HUES48 (cell line): ENCODE results near the gene PRKCE.

Experiments used
- H3K27ac ChIP-seq: one replicate; pipeline ENCODE4 v1.7.0; 2013; ENCODE audit warnings: low read depth, low read length, inconsistent platforms
- H3K27me3 ChIP-seq: 2 replicates; pipeline ENCODE4 v1.6.1; 2013; ENCODE audit warnings: mild to moderate bottlenecking, low read length; ENCODE audit not compliant: control insufficient read depth, insufficient read depth
- H3K36me3 ChIP-seq: 2 replicates; pipeline ENCODE4 v1.6.1; 2013; ENCODE audit warnings: low read length; ENCODE audit not compliant: control insufficient read depth, insufficient read depth
- H3K4me1 ChIP-seq: 2 replicates; pipeline ENCODE4 v1.6.1; 2013; ENCODE audit warnings: mild to moderate bottlenecking, low read length; ENCODE audit not compliant: control insufficient read depth, insufficient read depth
- H3K4me3 ChIP-seq: 2 replicates; pipeline ENCODE4 v1.5.1; 2013; ENCODE audit warnings: mild to moderate bottlenecking, low read depth, low read length
- H3K9ac ChIP-seq: 2 replicates; pipeline ENCODE4 v1.6.1; 2013; ENCODE audit warnings: mild to moderate bottlenecking, low read depth, low read length, moderate library complexity
- H3K9me3 ChIP-seq: 2 replicates; pipeline ENCODE4 v1.6.1; 2013; ENCODE audit warnings: low read length; ENCODE audit not compliant: control insufficient read depth, insufficient read depth

Gene PRKCE

DNA sequence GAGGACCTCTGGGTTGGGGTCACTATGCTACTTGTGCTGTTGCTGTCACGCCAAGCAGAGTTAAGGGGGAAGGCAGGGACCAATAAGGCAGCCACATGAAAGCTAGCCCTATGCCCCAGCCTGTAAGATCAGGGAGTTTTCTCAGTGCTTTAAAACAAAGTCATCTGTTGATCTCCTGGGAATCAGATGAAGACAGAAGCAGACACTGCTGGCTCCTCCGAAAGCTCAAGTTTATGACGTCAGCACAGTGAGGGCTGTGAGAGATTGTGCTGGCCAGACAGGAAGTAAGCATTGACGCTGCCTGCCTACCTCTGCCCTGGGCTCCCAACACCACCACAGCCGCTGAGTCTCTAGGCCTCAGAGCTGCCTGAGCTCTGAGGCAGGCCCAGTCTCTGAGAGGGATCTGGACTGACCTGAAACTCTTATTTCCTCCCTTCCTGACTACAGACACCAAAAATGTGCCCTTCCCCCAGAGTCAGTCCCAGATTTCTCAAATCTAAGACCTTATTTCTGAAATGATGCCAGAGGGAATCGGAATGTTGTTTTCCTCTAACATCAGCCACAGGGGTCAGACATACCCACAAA lies 527.7 kb downstream of the PRKCE start:
- no peaks in the 10 kb centered on the region for H3K9me3 ChIP-seq
- no peak overlapping the region for H3K9ac ChIP-seq
- H3K36me3 ChIP-seq: no peaks in the 10 kb centered on the region
- no peaks in the 10 kb centered on the region for H3K4me1 ChIP-seq
- H3K4me3 ChIP-seq: no peak overlapping the region
- no peak overlapping the region for H3K27ac ChIP-seq
- H3K27me3 ChIP-seq: no peaks in the 10 kb centered on the region

DNA sequence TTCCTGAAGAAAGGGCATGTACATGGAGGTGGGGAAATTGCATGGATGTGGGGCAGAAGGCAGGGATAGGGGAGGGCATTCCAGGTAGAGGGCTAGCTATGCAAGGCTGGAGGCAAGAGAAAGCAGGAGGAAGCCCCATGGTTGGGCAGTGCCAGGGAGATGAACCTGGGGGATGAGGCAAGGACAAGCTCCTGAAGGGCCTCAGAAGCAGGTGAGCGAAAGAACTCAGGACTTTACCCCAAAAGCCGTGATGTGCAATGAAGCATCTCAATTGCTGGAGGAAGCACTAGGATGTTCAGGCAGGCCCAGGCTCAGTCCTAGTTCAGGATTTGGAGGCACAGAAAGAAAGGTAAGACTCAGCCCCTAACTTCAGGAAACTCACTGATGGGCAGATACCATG lies 528.7 kb downstream of the PRKCE start:
- Histone ChIP-seq H3K9ac (no peak overlapping the region), H3K4me1 (no peaks in the 10 kb centered on the region), H3K4me3 (no peak overlapping the region), H3K27me3 (no peaks in the 10 kb centered on the region), H3K36me3 (no peaks in the 10 kb centered on the region), H3K9me3 (no peaks in the 10 kb centered on the region), H3K27ac (no peak overlapping the region)

DNA sequence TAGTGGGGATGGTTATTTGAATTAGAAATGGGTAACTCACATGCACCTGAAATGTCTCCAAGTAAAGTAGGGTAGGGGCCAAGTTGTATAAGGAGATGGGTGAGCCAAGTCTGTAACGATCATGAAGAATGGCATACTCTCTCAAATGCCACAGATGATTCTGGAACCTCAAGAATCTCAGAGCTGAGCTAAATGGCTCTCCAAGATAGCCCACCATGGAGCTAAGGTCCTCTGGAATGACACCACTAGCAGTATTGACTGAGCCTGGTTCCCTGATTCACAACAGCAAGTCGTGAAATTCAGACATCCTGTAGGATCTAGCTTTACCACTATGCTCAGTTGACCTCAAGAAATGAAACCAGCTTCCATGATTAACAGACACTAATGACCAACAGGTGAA lies 529.8 kb downstream of the PRKCE start:
- Histone ChIP-seq H3K9me3 (no peaks in the 10 kb centered on the region), H3K36me3 (no peaks in the 10 kb centered on the region), H3K4me3 (no peak overlapping the region), H3K9ac (no peak overlapping the region), H3K27ac (no peak overlapping the region), H3K4me1 (no peaks in the 10 kb centered on the region), H3K27me3 (no peaks in the 10 kb centered on the region)

DNA sequence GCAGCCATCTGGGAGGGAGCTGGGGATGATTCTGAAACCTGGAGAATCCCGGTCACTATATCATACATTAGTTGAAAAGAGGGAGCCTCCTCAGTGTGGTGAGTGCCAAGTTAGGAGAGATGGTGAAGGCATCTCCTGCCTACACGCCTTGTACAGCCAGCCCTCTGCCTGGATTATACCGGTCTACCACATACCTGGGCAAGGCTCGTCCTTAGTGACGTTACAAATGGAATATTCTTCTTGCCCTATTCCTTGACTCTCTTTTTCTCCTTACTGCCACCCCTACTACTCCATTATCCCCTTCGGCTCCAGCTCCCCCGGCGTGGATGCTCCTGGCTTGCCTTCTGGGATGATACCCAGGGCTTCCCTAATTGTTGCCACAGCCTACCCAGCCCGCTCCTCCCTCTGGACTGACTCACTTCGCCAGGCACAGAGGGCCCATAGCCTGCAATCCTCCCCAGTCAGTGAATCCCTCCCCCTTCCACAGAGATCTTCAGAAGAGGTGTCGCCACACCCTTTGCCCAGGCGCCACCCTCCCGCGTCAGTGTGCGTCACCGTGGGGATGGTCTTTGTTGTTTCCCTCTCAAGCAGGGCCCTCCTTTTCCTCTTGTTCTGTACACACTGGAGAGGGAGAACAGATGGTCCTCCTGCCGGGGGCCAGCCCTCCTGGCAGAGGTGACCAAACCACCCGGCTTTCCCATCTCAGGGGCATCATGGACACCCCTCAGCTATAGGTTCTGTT lies 530.5 kb downstream of the PRKCE start:
- H3K4me1 ChIP-seq: no peaks in the 10 kb centered on the region
- no peak overlapping the region for H3K27ac ChIP-seq
- H3K36me3 ChIP-seq: no peaks in the 10 kb centered on the region
- H3K9ac ChIP-seq: no peak overlapping the region
- no peaks in the 10 kb centered on the region for H3K27me3 ChIP-seq
- H3K4me3 ChIP-seq: no peak overlapping the region
- no peaks in the 10 kb centered on the region for H3K9me3 ChIP-seq

DNA sequence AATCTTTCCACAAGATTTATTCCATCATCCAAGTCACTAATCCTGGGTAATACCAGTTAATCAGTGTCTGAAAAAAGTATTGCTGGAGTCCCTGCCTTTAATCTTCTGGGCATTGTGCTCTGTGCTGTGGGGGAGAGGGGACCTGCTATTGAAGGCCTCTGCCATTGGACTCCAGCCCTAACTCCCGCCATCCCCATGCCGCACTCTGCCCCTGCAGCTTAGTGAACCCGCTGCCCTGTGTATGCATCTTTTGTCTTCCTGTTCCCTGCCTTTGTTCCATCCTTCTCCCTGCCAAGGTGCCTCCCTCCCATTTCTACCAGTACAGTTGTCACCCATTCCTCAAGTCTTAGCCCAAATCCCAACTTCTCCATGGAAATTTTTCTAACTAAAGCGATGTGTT lies 532.0 kb downstream of the PRKCE start:
- Histone ChIP-seq H3K36me3 (no peaks in the 10 kb centered on the region), H3K4me3 (no peak overlapping the region), H3K27me3 (no peaks in the 10 kb centered on the region), H3K4me1 (no peaks in the 10 kb centered on the region), H3K9ac (no peak overlapping the region), H3K27ac (no peak overlapping the region), H3K9me3 (no peaks in the 10 kb centered on the region)

DNA sequence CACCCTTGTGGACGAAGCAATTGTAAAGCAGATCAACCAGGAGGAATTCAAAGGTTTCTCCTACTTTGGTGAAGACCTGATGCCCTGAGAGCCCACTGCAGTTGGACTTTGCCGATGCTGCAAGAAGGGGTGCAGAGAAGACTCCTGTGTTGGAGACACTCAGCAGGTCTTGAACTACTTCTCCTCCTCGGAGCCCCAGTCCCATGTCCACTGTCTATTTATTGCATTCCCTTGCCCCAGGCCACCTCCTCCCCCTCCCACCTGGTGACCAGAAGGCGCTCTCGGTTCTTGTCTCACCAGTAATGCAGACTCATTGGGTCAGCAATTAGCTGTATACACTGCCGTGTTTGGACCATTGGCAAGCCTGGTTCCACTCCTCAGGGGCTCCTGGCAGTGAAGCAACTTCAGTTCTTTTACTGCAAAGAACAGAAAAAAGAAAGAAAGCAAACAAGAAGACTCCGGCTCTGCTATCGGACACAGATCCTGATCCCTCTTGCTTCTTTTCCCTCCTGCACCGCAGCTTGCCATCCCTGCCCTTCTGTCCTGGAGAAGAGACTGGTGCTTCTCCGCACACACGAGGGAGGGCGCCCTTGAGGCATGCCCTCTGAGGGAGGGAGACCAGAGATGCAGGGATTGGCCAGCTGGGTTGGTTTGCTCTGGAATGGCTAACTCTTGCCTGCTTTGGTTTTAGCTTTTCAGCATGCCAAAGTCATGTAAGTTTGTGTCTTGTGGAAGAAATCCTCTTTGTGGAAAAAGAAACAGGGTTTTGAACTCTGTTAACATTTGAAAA lies 533.5 kb downstream of the PRKCE start:
- Histone ChIP-seq H3K4me3 (no peak overlapping the region), H3K9ac (no peak overlapping the region), H3K27me3 (no peaks in the 10 kb centered on the region), H3K36me3 (no peaks in the 10 kb centered on the region), H3K9me3 (no peaks in the 10 kb centered on the region), H3K4me1 (no peaks in the 10 kb centered on the region), H3K27ac (no peak overlapping the region)

DNA sequence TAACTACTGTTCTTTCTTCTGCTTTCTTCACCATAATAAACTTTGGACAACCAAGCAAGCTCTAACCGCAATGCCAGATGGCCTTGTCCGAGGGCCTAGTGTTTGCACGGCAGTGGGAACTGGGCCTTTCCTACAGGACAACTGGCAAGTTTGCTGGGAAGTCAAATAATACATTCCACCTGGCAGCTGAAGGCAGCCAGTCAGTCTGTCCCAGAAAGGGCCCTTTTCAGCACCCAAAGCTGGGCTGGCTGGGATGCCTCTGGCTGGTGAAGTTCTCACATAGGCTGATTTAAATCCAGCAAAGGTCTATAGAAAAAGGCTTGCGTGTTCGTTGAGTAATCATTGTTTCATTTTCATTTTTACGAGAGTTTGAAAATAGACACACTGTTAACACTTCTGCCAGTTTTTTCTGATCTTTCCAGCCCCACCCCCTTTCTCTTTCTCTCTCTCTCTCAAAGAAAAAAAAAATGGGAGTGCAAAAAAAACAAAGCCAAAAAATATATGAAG lies 535.7 kb downstream of the PRKCE start:
- no peaks in the 10 kb centered on the region for H3K9me3 ChIP-seq
- H3K36me3 ChIP-seq: no peaks in the 10 kb centered on the region
- no peaks in the 10 kb centered on the region for H3K27me3 ChIP-seq
- no peak overlapping the region for H3K4me3 ChIP-seq
- no peak overlapping the region for H3K27ac ChIP-seq
- no peaks in the 10 kb centered on the region for H3K4me1 ChIP-seq
- no peak overlapping the region for H3K9ac ChIP-seq

DNA sequence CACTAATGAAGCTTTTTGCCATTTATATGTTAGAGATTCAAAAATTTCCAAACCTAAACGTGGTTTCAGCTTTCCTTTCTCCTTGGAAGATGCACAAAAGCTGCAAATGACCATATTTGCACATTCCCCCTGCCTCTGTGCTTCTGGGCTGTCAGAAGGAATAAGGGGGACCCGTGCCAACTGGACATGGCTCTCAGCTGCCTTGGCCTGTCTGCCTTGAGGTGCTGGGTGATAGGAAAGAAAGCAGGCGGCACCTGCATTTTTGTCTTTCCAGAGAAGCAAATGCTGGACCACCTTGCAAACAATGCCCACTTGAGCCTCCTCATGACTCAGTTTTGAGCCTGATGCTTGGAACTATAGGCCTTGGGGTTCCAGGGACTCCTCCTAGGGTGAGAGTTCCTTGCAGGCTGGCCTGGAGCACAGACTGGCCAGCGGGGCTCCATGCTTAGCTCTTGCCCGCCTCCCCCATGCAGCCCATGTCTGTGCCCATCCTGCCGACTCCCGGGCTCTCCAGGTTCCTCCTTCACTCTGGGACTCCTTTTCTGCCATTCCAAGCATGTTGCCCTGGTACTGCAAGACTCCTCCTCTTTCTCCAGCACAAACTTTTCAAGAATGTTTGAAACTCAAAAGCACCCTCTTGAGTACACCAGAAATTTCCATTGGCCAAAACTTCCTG lies 536.7 kb downstream of the PRKCE start:
- Histone ChIP-seq H3K27me3 (no peaks in the 10 kb centered on the region), H3K27ac (no peak overlapping the region), H3K4me3 (no peak overlapping the region), H3K9me3 (no peaks in the 10 kb centered on the region), H3K9ac (no peak overlapping the region), H3K4me1 (no peaks in the 10 kb centered on the region), H3K36me3 (no peaks in the 10 kb centered on the region)

DNA sequence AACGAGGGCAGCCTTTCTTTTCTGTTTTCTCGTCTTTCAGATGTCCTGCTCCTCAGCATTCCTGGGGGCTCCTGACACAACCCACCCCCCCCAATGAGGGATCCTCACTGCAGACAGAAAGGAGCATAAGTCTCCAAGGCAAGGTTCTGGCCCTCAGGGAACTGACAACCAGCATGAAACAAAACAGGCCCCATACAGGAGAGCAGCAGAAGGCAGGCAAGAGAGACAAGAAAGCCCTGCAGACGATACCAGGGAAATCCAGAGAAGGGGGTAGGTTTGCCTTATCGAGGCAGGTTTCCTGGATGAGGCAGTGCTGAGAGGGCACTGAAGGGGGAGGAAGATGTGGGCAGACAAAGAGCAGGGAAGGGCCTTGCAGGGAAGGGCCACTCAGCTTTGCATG lies 541.9 kb downstream of the PRKCE start:
- Histone ChIP-seq H3K9me3 (no peaks in the 10 kb centered on the region), H3K9ac (no peak overlapping the region), H3K4me1 (no peaks in the 10 kb centered on the region), H3K4me3 (no peak overlapping the region), H3K27me3 (no peaks in the 10 kb centered on the region), H3K27ac (no peak overlapping the region), H3K36me3 (no peaks in the 10 kb centered on the region)

DNA sequence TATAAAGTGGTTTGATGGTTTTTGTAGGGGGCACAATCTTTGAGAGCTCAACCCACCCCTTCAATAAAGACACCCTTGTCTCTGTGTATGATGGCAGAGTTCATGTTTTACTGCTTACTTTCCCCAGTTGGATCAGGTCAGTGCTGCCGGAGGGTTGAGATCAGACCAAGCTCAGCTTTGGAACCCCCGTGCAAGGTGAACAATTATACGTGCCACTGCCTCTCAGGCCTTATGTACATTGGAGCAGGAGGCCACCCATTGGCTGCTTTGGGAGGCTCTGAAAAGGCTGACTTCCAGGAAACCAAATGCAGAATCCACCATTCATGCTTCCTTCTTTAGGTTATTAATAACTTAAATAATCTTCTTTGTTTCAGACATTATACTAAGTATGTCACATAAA lies 542.4 kb downstream of the PRKCE start:
- no peaks in the 10 kb centered on the region for H3K27me3 ChIP-seq
- H3K9me3 ChIP-seq: no peaks in the 10 kb centered on the region
- no peak overlapping the region for H3K27ac ChIP-seq
- H3K4me3 ChIP-seq: no peak overlapping the region
- H3K36me3 ChIP-seq: no peaks in the 10 kb centered on the region
- H3K9ac ChIP-seq: no peak overlapping the region
- no peaks in the 10 kb centered on the region for H3K4me1 ChIP-seq
